A673 (cell line): Measurements from ENCODE around the gene TNRC6C. TPM values are rescaled to one million over a fixed set of nuclear protein-coding genes. Genes with fewer than 3 reads are reported as not detected.

Experiments used
- BruUV-seq: library from RNA; stranded (reverse); fragments of 400-500 nt; replicated peaks from 2 replicates; lab custom pipeline; 2021; lab: Mats Ljungman, UMichigan
- CTCF ChIA-PET: fragments of 300-600 bp; sonication (Branson Sonifier 250); formaldehyde crosslinking; loops from one replicate; lab custom pipeline; 2022; ENCODE audit warnings: antibody characterized with exemption; lab: Charles Lee
- POLR2A ChIA-PET: fragments of 300-600 bp; sonication (Branson Sonifier 250); formaldehyde crosslinking; loops from one replicate; lab custom pipeline; 2022; ENCODE audit warnings: antibody characterized with exemption; ENCODE audit not compliant: low non-redundant PET; lab: Charles Lee
- DNase-seq: peaks from one replicate; pipeline ENCODE4 v3.0.0-alpha.2; 2015; ENCODE audit warnings: low spot score
- H3K27ac ChIP-seq: fragments of 200-600 bp; sonication (generic); 2 replicates; pipeline ENCODE4 v1.5.1; 2016; ENCODE audit warnings: mixed run types, low read depth, mild to moderate bottlenecking, mixed read lengths, antibody characterized with exemption, low read length; ENCODE audit not compliant: poor library complexity, severe bottlenecking
- H3K27me3 ChIP-seq: fragments of 200-600 bp; sonication (generic); replicated peaks from 2 replicates; pipeline ENCODE4 v1.6.1; 2017; ENCODE audit warnings: mixed run types, low read depth, mild to moderate bottlenecking, mixed read lengths, antibody characterized with exemption, low read length; ENCODE audit not compliant: insufficient read depth, poor library complexity
- H3K36me3 ChIP-seq: fragments of 200-600 bp; sonication (generic); 2 replicates; pipeline ENCODE4 v1.6.1; 2016; ENCODE audit warnings: mixed run types, mild to moderate bottlenecking, mixed read lengths, antibody characterized with exemption, low read length; ENCODE audit not compliant: insufficient read depth, poor library complexity, severe bottlenecking
- H3K4me1 ChIP-seq: fragments of 200-600 bp; sonication (generic); 2 replicates; pipeline ENCODE4 v1.6.1; 2017; ENCODE audit warnings: mixed run types, mild to moderate bottlenecking, mixed read lengths, antibody characterized with exemption, low read length; ENCODE audit not compliant: insufficient read depth, poor library complexity, severe bottlenecking
- H3K4me3 ChIP-seq: fragments of 200-600 bp; sonication (generic); 2 replicates; pipeline ENCODE4 v1.5.1; 2016; ENCODE audit warnings: low read depth, mixed run types, mild to moderate bottlenecking, mixed read lengths, low read length; ENCODE audit not compliant: poor library complexity, severe bottlenecking
- H3K9me3 ChIP-seq: fragments of 200-600 bp; sonication (generic); 2 replicates; pipeline ENCODE4 v1.6.1; 2016; ENCODE audit warnings: mixed run types, low read depth, mild to moderate bottlenecking, mixed read lengths, antibody characterized with exemption, low read length; ENCODE audit not compliant: poor library complexity, severe bottlenecking
- CTCF ChIP-seq: fragments of 300-800, 200-600 bp; sonication (generic); conservative IDR thresholded peaks from 2 replicates; pipeline ENCODE4 v1.5.1; 2017; ENCODE audit warnings: low read depth, mild to moderate bottlenecking, antibody characterized with exemption, low read length, moderate library complexity, mixed read lengths
- EZH2 ChIP-seq: fragments of 200-600 bp; sonication (generic); IDR thresholded peaks from 2 replicates; pipeline ENCODE4 v1.6.1; 2017; ENCODE audit warnings: borderline replicate concordance, low read depth, mild to moderate bottlenecking, mixed read lengths, antibody characterized with exemption, low read length; ENCODE audit not compliant: poor library complexity, severe bottlenecking
- intact Hi-C: fragments of 100-400 bp; cut with micrococcal nuclease; formaldehyde crosslinking; loops from one replicate; pipeline ENCODE4 v1.10.0; 2022; ENCODE audit not compliant: unreplicated experiment
- total RNA-seq: library from RNA; stranded (reverse); gene quantifications from 2 replicates; pipeline ENCODE4 v1.2.3, GENCODE V29; 2021

TNRC6C gene
- total RNA-seq, 1 experiment from 2014 or later: 26.7 TPM

GRCh38 chr17:78111727-78112517, 153.4 kb downstream of the TNRC6C start:
- TF ChIP-seq EZH2: no peak
- TF ChIP-seq CTCF: no peak
- BruUV-seq: no TSS peak
- Histone ChIP-seq H3K9me3 (no peaks in the 10 kb centered on the region), H3K4me3 (no peak overlapping the region), H3K4me1 (no peaks in the 10 kb centered on the region), H3K27ac (no peak overlapping the region), H3K36me3 (no peaks in the 10 kb centered on the region), H3K27me3 (no peaks in the 10 kb centered on the region)
- ChIA-PET POLR2A (no interaction called here), CTCF (interaction anchor here (0.8 to 1.0 kb wide), 2 partner anchors 30 to 74 kb away, joined by 3 to 12 read pairs; no protein-coding TSS in a partner anchor)
- no peak for DNase-seq
- intact Hi-C loops: loop anchor here (2.0 kb wide), 2 partner anchors 65 to 139 kb away; no protein-coding TSS in a partner anchor

GRCh38 chr17:78112518-78113471, 154.3 kb downstream of the TNRC6C start:
- Histone ChIP-seq H3K9me3 (no peaks in the 10 kb centered on the region), H3K36me3 (no peaks in the 10 kb centered on the region), H3K27ac (no peak overlapping the region), H3K27me3 (no peaks in the 10 kb centered on the region), H3K4me3 (no peak overlapping the region), H3K4me1 (no peaks in the 10 kb centered on the region)
- BruUV-seq: no TSS peak
- no peak for TF ChIP-seq EZH2
- TF ChIP-seq CTCF: peak; percentile 98
- peak; percentile 70 for DNase-seq
- POLR2A ChIA-PET: no interaction called here
- CTCF ChIA-PET: interaction anchor here (0.5 to 1.0 kb wide), 4 partner anchors 10 to 139 kb away, joined by 3 to 4 read pairs (median 3); no protein-coding TSS in a partner anchor
- intact Hi-C loops: loop anchor here (2.0 kb wide), 2 partner anchors 64 to 138 kb away; no protein-coding TSS in a partner anchor
